Activated CD4-positive, alpha-beta T cell treated with anti-CD3 and anti-CD28 coated beads, Interleukin-2, amount 50 U/mL, for 1 hour (primary cell): ENCODE data around the gene TAMM41.
"Not testable (repeated sequence)": the region's sequence is repeated elsewhere in the genome, so short reads cannot be mapped to it uniquely, and the experiment has no call there.

Experiments
- DNase-seq: peaks from one replicate; pipeline ENCODE4 v3.0.0-alpha.2; 2020

Gene TAMM41, protein sequence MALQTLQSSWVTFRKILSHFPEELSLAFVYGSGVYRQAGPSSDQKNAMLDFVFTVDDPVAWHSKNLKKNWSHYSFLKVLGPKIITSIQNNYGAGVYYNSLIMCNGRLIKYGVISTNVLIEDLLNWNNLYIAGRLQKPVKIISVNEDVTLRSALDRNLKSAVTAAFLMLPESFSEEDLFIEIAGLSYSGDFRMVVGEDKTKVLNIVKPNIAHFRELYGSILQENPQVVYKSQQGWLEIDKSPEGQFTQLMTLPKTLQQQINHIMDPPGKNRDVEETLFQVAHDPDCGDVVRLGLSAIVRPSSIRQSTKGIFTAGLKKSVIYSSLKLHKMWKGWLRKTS

DNA sequence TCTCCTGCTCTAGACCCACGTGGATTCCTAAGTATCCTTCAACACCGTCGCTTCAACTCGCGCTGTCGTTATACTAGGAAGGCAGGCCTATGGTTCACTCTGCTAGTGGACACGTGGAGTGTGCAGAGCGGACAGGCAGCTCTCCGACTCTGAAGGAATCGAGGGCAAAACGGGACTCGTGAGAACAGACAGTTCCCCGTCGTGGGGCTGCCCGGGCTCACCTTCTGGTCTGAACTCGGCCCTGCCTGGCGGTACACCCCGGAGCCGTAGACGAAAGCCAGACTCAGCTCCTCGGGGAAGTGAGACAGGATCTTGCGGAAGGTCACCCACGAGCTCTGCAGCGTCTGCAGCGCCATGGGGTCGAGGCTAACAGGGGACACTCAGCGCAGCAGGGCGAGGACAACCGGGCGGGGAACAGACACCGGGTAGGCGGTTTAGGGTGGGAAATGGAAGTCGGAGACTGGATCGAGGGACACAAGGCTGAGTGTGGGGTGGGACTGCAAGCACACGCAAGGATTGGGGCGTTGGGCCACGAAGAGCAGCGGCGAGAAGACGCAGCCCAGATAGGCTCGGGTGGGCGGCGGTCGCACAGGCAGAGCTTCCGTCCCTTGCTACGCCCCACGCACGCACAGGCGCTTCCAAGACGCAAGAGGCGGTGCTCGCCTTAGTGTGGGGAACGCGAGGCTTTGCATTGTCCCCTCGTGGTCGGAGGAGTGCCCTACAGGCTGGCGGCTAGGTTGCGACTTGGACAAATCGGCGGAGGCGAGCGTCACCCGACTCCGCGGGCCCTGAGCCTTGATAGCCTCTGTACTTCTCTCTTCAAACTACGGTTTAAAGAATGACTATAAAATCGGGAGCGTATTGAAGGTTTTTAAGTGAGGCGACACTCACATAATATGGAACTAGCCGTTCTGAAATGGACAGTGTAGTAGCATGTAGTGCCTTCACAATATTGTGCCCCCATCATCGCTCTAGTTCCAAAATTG is at the start of gene TAMM41:
Gene TAMM41 (minus strand): TSS at position 605 of the 986 bp plus-strand sequence. CDS start 249 bp downstream, at position 356.
- DNase-seq: peak; percentile 86

DNA sequence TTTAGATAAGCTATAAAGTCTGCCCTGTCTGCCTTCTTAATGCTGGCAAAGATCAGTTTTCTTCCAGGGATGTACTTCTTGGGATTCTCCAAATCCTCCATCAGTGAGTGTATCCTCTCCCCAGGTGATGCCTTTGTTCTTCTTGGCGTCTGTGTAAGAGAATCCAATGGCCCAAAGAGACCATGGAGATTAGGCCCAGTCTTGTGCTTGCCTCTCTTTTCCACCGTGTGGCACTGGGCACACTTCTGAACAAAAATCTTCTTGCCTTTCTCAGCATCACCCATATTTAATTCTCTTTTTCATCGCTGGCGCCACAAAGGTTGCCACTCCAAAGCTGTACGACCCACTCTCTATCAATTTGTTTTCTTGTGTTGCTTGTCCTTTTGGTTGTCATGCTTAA is 32.2 kb upstream of the TAMM41 start:
- no peak for DNase-seq

DNA sequence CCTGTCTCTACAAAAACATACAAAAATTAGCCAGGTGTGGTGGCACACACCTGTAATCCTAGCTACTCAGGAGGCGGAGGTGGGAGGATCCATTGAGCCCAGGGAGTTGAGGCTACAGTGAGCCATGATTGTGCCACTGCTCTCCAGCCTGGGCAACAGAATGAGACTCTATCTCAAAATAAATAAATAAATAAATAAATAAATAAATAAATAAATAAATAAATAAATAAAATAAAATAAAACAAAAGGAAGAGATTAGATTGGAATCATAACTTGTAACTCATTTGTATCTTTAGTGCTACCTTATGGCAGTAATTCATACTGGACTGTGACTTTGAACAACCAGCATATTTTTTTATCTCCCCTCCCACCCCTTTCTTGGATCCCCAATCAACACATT is 28.0 kb upstream of the TAMM41 start:
- DNase-seq: not testable (repeated sequence)

DNA sequence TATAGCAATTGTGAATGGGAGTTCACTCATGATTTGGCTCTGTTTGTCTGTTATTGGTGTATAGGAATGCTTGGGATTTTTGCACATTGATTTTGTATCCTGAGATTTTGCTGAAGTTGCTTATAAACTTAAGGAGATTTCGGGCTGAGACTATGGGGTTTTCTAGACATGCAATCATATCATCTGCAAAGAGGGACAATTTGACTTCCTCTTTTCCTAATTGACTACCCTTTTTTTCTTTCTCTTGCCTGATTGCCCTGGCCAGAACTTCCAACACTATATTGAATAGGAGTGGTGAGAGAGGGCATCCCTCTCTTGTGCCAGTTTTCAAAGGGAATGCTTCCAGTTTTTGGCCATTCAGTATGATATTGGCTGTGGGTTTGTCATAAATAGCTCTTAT is 17.1 kb upstream of the TAMM41 start:
- not testable (repeated sequence) for DNase-seq

DNA sequence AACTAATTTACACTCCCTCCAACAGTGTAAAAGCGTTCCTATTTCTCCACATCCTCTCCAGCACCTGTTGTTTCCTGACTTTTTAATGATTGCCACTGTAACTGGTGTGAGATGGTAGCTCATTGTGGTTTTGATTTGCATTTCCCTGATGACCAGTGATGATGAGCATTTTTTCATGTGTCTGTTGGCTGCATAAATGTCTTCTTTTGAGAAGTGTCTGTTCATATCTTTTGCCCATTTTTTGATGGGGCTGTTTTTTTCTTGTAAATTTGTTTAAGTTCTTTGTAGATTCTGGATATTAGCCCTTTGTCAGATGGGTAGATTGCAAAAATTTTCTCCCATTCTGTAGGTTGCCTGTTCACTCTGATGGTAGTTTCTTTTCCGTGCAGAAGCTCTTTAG is 15.9 kb upstream of the TAMM41 start:
- DNase-seq: not testable (repeated sequence)

DNA sequence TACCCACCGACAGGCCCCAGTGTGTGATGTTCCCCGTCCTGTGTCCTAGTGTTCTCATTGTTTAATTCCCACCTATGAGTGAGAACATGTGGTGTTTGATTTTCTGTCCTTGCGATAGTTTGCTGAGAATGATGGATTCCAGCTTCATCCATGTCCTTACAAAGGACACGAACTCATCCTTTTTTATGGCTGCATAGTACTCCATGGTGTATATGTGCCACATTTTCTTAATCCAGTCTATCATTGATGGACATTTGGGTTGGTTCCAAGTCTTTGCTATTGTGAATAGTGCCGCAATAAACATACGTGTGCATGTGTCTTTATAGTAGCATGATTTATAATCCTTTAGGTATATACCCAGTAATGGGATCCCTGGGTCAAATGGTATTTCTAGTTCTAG is 15.5 kb upstream of the TAMM41 start:
- DNase-seq: not testable (repeated sequence)

DNA sequence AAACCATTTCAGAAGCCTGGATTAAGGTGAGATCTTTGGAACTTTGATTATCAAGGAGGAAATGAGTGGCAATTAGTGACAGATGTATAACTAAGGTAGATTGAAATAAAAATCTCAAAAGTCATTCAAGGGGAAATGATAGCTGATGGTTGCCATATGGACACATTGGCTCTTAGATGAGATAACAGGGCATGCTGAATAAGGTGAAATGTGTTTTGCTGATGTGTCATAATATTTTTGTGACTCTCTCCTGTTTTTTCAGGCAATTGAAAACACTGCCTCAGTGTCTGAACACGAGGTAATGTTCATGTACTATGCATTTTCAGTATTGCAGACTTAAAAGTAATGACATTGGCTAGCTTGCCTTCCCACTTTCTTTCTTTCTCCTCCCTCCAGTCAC is 13.5 kb upstream of the TAMM41 start:
- not testable (repeated sequence) for DNase-seq

DNA sequence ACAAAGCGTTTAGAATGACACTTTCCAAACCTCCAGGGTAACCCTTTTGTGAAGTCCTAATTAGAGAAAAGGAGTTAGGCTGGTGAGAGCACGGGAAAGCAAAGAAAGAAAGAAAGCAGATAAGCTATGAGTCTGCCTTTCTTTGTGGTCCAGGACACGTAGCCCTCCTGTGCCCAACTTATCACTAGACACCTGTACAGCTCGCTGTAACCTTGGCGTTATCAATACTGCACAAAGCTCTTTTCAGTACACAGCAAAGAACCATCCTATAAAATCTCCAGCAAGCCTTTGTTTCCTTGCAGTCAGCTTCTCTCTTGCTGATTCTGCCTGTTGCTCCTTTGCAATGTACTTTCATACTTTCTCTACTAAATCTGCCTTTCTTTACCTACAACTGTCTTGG is 6.8 kb upstream of the TAMM41 start:
- DNase-seq: no peak

DNA sequence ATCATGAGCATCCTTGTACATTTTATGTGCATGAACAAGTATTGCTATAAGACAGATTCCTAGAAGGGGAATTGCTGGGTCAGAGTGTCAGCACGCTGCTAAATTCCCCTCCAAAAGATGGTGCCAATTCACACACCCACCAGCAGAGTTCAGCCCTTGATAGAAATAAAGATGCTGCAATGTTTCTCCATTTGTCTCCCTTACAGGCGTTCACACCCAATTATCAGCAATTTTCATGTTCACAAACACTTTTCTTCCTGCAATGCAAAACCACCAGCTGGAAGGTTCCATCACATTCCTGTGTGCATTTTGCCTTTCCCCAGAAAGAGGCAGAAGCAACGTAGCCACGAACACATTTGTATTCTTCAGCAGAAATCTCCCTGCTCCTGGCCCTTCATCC is 3.3 kb upstream of the TAMM41 start:
- DNase-seq: no peak

DNA sequence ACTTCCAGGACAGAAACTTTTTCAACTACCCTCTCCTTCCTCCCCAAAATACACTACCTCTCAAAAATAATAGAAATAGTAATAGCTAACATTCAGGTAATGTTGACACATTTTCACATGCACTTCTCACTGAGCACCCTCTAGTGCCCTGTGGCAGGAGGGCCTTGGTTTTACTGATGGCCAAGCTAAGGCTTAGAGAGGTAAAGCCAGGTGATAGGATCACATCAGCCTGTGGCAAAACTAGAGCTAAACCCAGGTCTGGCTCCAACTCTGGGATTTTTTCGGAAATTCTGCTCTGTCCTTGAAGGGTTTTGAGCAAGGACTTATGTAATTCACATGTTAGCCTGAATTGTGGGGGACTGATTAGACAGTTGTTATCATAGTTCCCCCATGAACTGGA is 922 bp upstream of the TAMM41 start:
- peak; percentile 12 for DNase-seq

DNA sequence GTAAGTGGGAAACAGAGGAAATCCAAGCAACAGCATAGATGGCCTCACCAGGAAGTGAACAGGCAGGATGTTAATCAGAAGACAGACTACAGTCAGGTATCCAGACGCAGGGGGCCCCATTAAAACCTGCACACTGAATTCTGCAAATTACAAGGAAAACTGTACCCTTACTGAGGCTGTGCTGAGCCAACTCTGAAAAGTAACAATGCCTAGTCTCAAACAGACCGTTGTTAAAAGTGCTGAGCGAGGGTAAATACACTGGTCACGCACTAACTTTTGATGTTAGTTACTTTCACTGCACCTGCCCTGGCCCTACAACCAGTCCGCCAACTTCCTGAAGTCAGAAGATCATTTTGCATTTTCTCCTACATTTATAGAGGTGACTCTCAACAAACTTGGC is 1.0 kb downstream of the TAMM41 start:
- DNase-seq: no peak

DNA sequence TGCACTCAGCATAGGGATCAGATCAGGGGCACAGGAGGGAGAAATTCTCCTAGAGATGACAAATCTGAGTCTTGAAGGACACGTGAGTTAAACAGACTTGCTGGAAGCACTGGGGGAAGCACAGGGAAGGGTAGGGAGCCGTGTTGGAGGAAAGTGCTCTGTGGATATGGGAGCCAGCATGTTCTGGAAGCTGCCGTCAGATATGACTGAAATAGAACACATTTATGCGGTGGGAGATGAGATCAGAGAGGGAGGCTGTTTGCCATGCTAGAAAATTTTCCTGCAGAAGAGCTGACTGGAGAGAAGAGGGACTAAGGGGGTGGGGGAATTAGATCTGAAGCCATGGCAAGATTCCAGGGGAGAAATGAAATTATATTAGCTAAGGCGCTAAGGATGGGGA is 1.8 kb downstream of the TAMM41 start:
- no peak for DNase-seq

DNA sequence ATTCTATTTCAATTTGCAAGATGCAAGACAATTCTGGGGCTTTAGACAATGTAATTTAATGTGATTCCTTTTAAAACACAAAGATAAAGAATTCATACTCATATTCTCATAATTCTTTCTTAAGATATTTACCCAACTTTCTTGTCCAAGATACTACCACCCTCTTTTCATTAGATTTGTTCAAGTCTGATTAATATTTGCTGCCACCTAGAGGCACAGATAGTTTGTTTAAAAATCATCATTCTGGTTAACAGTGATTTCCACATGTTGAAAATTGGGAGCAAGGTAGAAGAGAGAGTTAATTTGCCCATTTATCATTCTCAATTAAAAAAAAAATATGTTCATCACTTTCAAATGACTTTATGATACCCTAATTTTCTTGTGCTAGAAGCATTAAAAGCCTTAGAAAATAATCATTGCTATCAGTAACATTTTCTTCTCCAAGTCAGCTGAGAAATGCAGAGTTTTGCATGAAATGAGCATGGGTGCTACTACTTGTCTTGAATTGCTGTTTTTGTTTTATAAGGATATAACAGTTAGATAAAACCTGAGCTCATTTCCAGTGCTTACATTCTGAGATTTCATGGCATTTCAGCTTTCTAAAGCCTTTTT is 11.6 kb downstream of the TAMM41 start:
- DNase-seq: no peak

DNA sequence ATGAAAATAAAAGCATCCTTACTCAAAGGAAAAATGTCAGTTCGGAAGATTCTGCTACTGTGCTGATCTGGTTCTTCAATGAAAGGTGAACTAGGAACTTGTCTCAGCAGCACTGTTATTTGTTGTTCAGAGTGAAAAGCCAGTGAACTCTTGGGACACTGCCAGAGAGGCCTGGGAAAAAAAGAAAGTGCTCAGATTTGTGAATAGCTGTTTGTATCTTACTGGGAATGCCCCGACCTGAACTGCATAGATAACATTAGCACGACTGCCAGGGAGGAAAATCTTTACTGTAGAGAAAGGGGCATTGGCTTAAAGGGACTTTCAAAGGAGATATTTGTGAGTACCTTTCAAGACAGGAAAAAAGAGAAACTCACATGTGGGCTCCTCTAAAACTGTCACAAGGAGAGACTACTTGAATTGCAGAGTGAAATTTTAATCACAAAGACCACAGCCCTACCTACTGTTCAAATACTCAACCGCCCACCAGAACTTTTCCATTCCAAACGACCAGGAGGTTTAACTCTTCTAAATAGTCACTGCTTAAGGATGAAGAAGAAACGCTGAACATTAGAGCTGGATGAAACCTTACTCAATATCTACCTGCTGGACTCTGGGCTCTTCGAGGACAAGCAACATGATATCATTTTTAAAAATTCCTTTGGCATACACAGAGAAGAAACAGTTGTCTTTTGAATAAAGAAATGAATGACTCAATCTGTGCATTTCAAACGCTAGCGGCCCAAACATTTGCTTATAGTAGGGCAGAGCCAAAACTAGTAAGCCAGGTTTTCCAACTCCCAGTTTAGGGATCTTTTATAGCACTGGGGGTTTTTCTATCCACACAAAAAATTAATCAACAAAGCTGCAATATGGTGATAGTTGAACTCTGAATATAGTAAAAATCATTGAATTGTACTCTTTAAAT is 13.4 kb downstream of the TAMM41 start:
- DNase-seq: no peak

DNA sequence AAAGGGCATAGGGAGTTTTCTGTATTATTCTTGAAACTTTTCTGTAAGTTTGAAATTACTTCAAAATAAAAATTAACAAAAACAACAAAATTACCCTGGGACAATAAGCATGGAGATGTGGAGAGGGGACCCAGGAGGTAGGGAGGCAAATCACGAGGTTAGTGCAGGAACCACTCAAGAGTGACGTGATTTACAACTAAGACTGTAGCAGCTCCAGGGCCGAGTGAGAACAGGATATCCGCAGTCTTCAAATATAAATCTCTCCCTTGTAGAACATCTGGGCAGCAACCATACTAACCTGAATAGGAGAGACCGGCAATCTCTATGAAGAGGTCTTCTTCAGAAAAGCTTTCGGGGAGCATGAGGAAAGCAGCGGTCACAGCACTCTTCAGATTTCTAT is 17.3 kb downstream of the TAMM41 start:
- DNase-seq: no peak

DNA sequence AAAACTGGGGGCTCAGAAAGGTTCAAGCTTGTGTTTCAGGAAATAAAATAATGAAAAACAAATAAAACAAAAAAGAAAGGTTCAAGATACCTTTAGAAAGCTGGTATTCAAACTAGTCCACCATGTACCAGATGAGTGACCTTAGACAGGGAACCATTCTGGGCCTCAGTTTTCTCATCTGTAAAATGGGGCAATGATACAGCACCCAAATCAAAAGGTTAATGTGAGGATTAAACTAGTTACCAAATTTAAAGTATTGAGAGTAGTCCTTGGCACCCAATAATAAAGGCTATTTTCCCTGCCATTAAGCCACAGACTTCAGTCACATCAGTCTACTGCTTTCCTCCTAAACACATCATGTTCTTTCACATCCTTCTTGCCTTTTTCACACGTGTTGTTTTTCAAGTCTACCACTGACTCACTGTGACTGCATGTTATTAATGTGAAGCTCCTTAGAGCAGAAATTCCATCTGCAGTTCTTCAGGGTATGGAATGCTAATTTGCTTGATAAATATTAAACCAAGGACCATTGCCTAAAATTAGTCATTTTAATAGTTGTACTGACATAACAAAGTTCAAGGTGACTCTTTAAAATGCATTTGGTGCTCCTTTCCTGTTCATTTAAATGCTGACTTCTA is 19.9 kb downstream of the TAMM41 start:
- DNase-seq: no peak

DNA sequence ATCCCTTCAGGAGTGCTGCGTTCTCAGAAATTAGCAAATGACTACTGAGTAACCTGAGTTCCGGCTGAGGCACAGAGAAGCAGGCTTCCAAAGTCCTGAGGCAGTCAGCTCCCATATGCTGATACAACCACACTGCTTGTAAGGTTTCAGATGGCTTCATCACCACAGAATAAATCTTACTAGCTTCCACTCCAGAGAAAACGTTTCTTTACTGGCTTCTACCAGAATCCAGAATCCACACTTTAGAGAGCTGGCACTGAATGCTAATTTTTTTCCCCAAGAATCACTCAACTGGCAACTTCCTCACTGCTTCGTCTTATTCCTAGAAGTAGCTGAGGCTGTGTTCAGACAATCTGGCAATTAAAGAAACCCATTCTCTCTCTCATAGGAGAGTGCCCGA is 21.4 kb downstream of the TAMM41 start:
- no peak for DNase-seq

DNA sequence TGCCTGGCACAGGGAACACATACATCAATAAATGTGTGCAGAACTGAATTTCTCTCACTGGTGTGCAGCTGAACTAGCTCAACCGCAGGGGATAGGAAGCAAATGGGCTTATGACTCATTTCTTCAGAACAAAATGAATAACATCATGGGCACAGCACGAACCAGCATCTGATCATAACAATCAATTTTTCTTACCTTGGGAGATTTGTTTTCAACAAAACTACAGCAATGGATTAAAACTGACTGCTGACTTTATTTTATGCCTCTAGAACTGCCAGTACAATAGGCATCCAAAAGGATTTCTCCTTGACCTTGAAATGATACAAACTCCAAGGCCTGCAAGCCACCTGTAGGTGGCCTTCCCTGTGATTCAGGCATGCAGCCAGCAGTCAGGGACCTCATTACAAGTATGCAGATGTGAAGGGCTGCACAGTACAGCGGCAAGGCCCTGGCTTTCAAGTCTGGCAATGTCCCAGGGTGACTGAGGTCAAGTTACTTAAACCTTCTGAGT is 26.1 kb downstream of the TAMM41 start:
- no peak for DNase-seq

DNA sequence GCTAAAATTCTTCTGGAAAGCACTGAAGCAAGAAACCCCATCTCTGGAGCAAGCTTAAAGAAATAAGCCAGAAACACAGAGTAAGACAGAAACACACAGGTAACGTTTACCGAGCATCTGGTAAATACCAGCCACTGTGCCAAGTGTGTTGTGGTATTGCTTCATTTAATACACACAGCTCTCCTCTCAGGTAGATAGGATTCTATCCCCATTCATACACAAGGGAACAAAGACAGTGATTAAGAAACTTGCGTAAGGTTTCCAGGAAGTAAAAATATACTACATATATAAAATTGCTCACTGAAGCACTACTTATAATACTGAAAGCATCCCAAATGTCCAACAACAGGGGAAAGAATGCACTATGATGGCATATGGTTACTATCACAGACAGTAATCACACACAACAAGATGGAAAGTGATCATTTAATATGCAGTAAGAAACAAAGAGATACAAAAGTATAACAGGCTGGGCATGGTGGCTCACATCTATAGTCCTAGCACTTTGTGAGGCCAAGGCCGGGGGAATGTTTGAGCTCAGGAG is 27.5 kb downstream of the TAMM41 start:
- no peak for DNase-seq

DNA sequence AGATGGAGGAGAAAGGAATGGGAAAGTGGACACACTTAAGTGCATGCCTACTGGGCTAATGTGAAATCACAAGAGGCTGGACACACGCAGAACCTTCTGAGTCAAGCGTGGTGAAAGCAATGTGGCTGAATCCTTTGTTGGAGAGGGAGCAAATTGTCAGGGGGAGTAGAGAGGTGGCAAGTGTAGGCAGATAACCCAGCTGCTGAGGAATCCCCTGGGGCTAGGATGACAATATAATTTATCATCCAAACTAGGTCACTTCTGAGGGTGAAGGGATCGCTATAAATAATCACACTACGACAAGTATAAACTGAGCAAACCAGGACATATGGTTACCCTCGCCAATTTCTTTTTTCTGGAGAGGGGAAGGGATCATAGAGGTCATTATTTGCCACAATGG is 28.7 kb downstream of the TAMM41 start:
- no peak for DNase-seq

DNA sequence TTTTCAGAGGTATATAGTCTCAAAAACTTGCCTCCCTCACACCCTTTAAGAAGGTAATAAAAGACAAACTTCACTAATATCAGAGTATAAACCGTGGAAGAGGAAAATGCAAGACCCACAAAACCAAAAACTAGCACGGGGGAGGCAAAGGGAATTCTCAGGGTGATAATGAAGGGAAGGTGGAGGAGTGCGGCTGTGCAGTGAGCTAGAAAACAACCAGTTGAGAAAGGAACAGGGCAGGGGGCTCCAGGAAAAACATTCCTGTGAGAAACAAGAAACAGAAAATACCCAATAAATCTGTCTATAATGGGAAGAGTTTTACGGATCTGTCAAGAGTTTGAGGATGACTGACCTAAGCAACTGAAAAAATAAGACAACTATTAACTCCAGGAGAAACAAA is 31.6 kb downstream of the TAMM41 start:
- DNase-seq: no peak
